Measurements from ENCODE around the gene TIGAR. TPM values are rescaled to one million over a fixed set of nuclear protein-coding genes. Genes with fewer than 3 reads are reported as not detected.

The TIGAR gene
- total RNA-seq, 8 experiments from 2014 or later: 5.1 to 39.4 (median 12.0) TPM

DNA sequence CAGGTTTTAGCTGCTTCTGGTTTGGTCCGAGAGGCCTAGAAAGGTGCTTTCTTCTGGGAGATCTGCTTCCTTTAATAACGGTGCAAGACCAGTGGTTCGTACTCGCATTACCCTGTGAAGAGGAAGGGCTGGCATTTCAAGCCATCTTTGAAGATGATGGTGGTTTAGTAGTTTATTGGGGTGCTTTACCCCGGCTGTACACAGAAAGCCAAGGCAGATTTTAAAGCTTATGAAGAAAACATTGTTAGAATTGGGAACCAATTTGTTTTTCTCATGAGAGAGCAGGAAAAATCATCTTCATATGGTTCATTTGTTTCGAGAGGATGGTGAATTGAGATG, 43.8 kb upstream of the TIGAR start:
- in situ Hi-C loops (cut with MboI; ENCODE audit: low pct_unique_long_range_greater_than_20kb in 2 of 9, low sequenced_read_pairs in 9 of 9, unreplicated experiment in 9 of 9): loop anchor here in 8 of 9 experiments (10.0 to 25.0 kb wide), 3 partner anchors 290 to 392 kb away; no protein-coding TSS in a partner anchor
- Histone ChIP-seq H3K4me1 (replicated peaks in 1 of 2) (peaks cover 33 to 46% of the 10 kb centered on the region in 2 donors), H3K27ac (no peak overlapping the region), H3K4me3 (peak overlapping the region in 3 of 5 donors; percentile 1 to 76 (median 16))
- WGBS, 10 experiments: 8 to 100% (median 37%) methylated on average over 1 to 6 of the region's 6 CpGs; no CpG with 5 or more reads in 2 of the 10 experiments
- no peak for ATAC-seq (replicated peaks in 6 of 8)

DNA sequence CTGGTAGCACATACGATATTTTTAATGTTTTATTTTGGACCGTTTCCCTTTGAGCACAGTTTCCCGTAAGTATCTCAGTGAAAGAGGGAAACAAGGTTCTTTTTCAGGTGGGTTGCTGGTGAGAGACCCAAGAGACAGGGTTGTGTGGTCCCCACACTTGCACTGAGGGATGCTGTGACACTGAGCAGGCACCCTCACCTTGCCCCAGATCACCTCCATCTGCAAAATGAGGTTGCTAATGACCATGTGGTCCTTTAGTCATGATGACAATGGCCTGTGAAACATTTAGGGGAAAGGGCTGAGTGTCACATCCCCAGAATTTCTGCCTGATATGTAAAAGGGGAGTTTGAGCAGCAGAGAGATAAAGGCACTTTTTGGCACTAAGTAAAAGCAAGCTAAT, 43.2 kb upstream of the TIGAR start:
- no peak for ATAC-seq (replicated peaks in 6 of 8)
- H3K27ac ChIP-seq: no peak overlapping the region
- in situ Hi-C loops (cut with MboI; ENCODE audit: low pct_unique_long_range_greater_than_20kb in 2 of 9, low sequenced_read_pairs in 9 of 9, unreplicated experiment in 9 of 9): loop anchor here in 8 of 9 experiments (10.0 to 25.0 kb wide), 3 partner anchors 291 to 393 kb away; no protein-coding TSS in a partner anchor
- H3K4me3 ChIP-seq: no peak overlapping the region
- H3K4me1 ChIP-seq (replicated peaks in 1 of 2): peaks cover 32 to 41% of the 10 kb centered on the region in 2 donors
- 50 to 72% (median 60%) methylated on average over 1 to 3 of the region's 3 CpGs; no CpG with 5 or more reads in 7 of the 10 experiments for WGBS, 10 experiments

DNA sequence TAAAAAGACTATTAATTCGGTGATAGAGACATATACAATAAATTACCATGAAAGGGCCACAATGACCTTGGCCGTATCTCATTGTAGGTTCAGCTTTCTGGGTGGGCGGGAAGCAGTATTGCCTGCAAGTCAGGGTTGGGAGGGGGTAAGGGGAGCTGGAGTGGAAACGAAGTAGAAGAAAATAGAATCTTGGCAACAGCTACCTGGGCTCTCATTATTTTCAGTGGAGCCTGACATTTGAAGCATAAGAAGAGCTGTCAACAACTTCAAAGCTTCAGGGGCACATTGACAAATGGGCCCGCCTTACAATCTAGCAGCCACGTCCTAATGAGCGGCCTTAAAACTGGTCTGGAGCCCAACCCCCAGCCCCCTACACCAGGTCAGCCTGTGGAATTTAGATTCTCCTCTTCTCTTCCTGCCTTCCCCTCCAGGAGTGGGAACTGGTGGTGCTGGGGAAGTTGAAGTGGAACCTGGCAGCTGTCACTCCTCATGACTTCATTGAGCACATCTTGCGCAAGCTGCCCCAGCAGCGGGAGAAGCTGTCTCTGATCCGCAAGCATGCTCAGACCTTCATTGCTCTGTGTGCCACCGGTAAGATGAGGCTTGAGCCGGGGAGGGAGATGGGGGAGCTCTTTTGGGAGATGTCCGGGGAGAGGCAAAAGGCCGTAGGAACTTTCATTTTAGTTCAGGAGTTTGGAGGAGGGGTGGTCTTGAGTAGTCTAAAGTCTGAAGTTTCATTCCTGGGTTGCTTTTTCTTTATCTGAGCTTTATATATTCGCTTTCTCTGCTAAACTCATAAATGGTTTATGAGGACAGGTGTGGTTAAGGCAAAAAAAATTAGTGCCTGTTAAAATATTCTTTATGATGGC, 42.5 kb upstream of the TIGAR start:
- Histone ChIP-seq H3K4me3 (no peak overlapping the region), H3K4me1 (replicated peaks in 1 of 2) (peaks cover 32 to 37% of the 10 kb centered on the region in 2 donors), H3K27ac (no peak overlapping the region)
- in situ Hi-C loops (cut with MboI; ENCODE audit: low pct_unique_long_range_greater_than_20kb in 2 of 9, low sequenced_read_pairs in 9 of 9, unreplicated experiment in 9 of 9): loop anchor here in 8 of 9 experiments (10.0 to 25.0 kb wide), 3 partner anchors 291 to 394 kb away; no protein-coding TSS in a partner anchor
- 3 to 94% (median 32%) methylated on average over 2 to 8 of the region's 15 CpGs; no CpG with 5 or more reads in 2 of the 10 experiments for WGBS, 10 experiments
- ATAC-seq (replicated peaks in 6 of 8): no peak

DNA sequence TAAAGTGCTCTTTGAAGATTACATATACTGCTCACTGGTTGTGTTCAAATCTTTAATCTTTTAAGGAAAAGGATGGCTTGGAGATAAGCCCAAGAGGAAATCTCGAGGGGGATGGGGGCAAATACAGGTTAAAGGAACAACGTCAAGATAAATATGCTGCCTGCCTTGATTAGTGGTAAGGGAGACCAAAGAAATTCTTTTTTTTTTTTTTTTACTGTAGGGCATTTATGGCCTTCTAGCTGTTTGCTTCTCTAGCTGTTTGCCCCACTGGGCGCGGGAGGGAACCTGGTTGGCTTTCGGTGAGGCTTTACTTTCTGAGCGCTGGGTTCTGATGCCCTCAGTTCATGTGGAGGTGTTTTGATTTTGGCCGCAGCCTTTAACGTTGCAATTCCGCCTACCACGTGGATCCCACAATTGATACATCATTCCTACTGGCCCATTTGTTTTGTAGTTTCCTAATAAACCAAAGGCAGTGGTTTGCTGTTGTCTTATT, 41.8 kb upstream of the TIGAR start:
- in situ Hi-C loops (cut with MboI; ENCODE audit: low pct_unique_long_range_greater_than_20kb in 2 of 9, low sequenced_read_pairs in 9 of 9, unreplicated experiment in 9 of 9): loop anchor here in 8 of 9 experiments (10.0 to 25.0 kb wide), 3 partner anchors 292 to 394 kb away; no protein-coding TSS in a partner anchor
- Histone ChIP-seq H3K4me3 (no peak overlapping the region), H3K4me1 (replicated peaks in 1 of 2) (peaks cover 32 to 37% of the 10 kb centered on the region in 2 donors), H3K27ac (no peak overlapping the region)
- ATAC-seq (replicated peaks in 6 of 8): no peak
- 40 to 86% (median 73%) methylated on average over 1 to 10 of the region's 10 CpGs for WGBS, 10 experiments

DNA sequence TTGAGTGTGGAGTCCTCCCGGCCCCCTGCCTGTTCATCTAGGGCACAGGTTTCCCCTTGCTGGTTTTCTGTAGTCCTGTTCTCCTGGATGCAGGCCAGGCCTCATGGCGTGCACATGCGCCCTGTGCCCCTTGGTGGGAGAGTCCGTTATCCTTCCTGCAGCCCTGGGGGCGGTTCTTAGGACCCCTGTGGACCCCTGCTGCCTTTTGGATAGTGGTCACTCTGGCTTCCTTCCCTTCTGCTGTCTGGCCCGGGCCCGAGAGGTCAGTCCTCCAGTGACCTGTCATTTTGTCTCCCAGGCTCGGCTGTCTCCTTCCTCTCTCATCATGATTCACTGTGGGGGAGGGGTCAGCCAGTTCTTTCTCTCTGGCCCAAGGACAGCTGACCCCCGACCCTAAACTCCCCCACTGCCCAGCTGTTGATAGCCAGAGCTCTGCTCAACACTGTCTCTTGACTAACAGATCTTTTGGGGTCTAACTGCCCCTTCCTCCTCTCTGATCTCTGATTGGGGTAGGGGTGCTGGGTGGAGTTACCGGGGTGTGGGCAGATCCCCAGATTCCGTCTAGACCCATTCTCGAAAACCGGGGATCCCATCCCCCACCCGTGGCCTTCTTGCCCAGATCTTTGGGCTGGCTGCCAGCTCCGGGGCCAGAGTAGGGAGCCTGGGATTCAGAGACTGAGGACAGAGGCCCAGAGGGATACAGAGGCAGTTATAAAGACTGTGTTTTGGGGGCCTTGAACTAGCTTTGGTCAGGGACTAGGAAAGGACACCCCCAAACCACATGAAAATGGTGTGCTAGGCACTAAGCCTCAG, 40.5 kb upstream of the TIGAR start:
- in situ Hi-C loops (cut with MboI; ENCODE audit: low pct_unique_long_range_greater_than_20kb in 2 of 9, low sequenced_read_pairs in 9 of 9, unreplicated experiment in 9 of 9): loop anchor here in 7 of 9 experiments (25.0 kb wide), 2 partner anchors 293 to 393 kb away; no protein-coding TSS in a partner anchor
- H3K4me3 ChIP-seq: no peak overlapping the region
- no peak overlapping the region for H3K27ac ChIP-seq
- WGBS, 10 experiments: 0 to 74% (median 28%) methylated on average over 1 to 6 of the region's 15 CpGs; no CpG with 5 or more reads in 2 of the 10 experiments
- H3K4me1 ChIP-seq (replicated peaks in 1 of 2): peaks cover 32 to 37% of the 10 kb centered on the region in 2 donors
- ATAC-seq (replicated peaks in 6 of 8): no peak

DNA sequence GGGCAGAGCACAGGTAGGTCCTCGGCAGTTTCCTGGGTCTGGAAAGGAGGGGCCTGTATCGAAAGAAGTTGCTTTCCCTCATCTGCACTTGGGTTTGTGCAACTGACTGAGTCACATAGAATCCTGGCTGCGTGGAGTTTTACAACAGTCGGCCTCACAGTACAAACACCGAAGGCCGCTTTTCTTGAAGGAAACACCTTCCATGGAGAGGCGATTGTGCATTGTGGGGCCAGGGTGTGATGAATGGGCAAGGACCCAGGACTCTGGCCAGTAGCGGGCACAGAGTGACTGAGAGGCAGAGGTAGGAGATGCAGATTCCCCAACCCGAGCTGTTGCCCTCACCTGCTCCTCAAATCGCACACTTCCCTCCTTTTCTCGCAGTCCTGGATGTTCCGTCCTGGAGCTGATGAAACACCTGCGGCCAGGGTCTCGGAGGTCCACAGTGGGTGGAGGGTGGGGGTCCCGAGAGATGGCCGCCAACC, 39.8 kb upstream of the TIGAR start:
- H3K4me3 ChIP-seq: no peak overlapping the region
- ATAC-seq (replicated peaks in 6 of 8): no peak
- H3K4me1 ChIP-seq (replicated peaks in 1 of 2): peaks cover 26 to 37% of the 10 kb centered on the region in 2 donors
- no peak overlapping the region for H3K27ac ChIP-seq
- in situ Hi-C loops (cut with MboI; ENCODE audit: low pct_unique_long_range_greater_than_20kb in 2 of 9, low sequenced_read_pairs in 9 of 9, unreplicated experiment in 9 of 9): loop anchor here in 7 of 9 experiments (25.0 kb wide), 2 partner anchors 294 to 394 kb away; no protein-coding TSS in a partner anchor
- WGBS, 10 experiments: 56 to 97% (median 91%) methylated on average over 3 to 11 of the region's 16 CpGs; no CpG with 5 or more reads in 6 of the 10 experiments

DNA sequence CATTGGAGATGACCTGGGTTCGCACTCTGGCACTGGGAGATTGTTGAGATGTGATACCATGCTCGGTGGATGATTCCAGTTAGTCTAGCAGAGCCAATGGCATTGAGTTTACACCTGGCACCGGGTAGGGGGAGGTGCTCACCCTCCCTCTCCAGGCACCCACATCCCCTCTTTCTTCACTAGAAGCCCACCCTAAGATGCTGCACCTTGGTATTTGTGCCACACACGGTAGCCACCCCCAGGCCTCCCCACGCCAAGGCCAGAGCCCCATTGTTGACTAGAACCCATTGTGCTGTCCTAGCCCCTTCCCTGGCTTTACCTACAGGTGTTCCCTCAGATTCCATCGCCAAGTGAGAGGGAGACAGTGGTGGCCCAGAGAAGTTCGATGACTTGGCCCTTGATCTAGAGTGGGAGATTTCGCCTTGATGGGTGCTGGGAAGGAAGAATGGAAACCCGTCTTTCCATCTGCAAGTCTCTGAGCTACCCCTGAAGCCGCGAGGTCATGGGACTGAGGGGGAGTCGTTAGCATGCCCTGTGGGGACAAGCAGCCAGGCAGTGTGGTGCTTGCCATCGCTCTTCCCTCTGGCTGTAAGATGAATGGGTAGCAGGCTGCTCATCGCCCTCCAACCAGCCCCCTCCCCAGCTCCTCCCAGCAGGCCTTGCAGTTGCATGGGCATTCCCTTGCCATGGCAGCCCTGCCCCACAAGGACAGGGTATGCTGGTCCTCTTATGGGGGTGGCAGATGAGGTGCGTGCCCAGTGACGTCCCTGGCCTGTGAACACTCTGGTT, 38.7 kb upstream of the TIGAR start:
- no peak overlapping the region for H3K27ac ChIP-seq
- 20 to 100% (median 75%) methylated on average over 2 to 5 of the region's 16 CpGs; no CpG with 5 or more reads in 4 of the 10 experiments for WGBS, 10 experiments
- in situ Hi-C loops (cut with MboI; ENCODE audit: low pct_unique_long_range_greater_than_20kb in 2 of 9, low sequenced_read_pairs in 9 of 9, unreplicated experiment in 9 of 9): loop anchor here in 7 of 9 experiments (25.0 kb wide), 2 partner anchors 295 to 395 kb away; no protein-coding TSS in a partner anchor
- peaks cover 24 to 27% of the 10 kb centered on the region in 2 donors for H3K4me1 ChIP-seq (replicated peaks in 1 of 2)
- peak in 1 of 8 experiments; percentile 7 for ATAC-seq (replicated peaks in 6 of 8)
- no peak overlapping the region for H3K4me3 ChIP-seq

DNA sequence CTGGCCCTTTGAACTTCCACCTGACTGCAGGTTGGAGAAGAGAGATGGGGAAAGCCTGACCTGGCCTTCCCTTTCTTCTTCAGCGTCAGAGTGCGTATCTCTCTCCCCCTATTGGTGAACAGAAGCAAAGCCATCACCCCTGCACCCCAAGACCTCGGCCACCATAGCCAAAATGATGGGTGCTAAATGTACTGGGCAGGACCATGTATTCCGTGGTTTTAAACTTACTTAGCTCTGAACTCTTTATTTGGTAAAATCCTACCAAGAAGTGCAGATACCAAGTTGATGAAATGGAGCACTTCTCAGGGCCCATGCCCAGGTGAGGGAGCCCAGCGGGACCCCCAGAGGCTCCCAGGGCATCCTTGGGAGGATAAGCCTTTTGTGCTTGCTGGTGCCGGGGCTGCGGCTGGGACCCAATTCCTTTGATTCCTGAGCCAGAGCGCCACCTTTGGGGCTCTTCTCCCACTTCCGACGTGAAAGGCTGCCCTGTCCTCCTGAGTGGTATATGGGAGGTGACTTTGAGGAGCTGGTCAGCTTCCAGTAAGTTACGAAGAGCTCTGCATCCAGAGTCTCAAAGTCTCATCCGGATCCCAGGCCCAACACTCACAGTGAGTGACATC, 38.0 kb upstream of the TIGAR start:
- ATAC-seq (replicated peaks in 6 of 8): no peak
- in situ Hi-C loops (cut with MboI; ENCODE audit: low pct_unique_long_range_greater_than_20kb in 2 of 9, low sequenced_read_pairs in 9 of 9, unreplicated experiment in 9 of 9): loop anchor here in 7 of 9 experiments (25.0 kb wide), 2 partner anchors 296 to 396 kb away; no protein-coding TSS in a partner anchor
- Histone ChIP-seq H3K4me3 (no peak overlapping the region), H3K4me1 (replicated peaks in 1 of 2) (peaks cover 20 to 27% of the 10 kb centered on the region in 2 donors), H3K27ac (no peak overlapping the region)
- 27 to 96% (median 90%) methylated on average over 2 to 5 of the region's 12 CpGs; no CpG with 5 or more reads in 3 of the 10 experiments for WGBS, 10 experiments

DNA sequence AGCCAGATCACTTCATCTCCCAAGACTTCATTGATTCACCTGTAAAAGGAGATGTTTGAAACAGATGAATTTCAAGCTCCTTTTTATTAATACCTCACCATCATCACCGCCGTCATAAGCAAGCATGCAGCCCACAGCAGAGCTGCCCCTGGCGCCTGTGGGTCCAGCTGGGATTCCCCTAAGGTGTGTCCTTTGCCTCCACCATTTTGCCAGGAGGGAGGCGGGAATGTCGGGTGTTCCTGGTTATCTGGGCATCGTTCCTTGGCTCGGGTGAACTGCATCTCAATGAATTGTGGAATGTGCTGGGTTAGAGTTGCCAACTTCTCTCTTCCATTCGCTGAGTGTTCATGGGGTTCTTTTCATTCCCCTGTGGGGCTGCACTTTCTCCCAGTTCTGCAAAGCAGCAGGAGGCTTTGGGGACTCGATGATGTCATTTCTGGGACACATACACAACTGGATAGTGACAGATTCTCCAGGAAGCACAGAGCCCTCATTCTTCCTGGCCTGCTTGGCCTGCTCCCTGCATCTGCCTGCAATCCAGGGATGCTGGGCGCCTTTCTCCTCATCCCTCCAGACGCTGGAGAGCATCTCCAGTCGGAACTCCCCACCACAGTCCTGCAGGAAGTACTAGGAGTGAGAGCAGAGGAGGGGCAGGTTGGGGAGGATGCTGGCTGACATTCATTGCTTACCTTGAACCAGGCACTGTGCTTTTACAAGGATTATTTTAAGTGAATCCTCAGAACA, 37.3 kb upstream of the TIGAR start:
- peak in 1 of 8 experiments; percentile 21 for ATAC-seq (replicated peaks in 6 of 8)
- Histone ChIP-seq H3K4me1 (replicated peaks in 1 of 2) (peaks cover 18 to 29% of the 10 kb centered on the region in 2 donors), H3K4me3 (no peak overlapping the region), H3K27ac (no peak overlapping the region)
- in situ Hi-C loops (cut with MboI; ENCODE audit: low pct_unique_long_range_greater_than_20kb in 2 of 9, low sequenced_read_pairs in 9 of 9, unreplicated experiment in 9 of 9): loop anchor here in 7 of 9 experiments (25.0 kb wide), 2 partner anchors 296 to 396 kb away; no protein-coding TSS in a partner anchor
- 41 to 100% (median 82%) methylated on average over 1 to 11 of the region's 12 CpGs; no CpG with 5 or more reads in 2 of the 10 experiments for WGBS, 10 experiments

DNA sequence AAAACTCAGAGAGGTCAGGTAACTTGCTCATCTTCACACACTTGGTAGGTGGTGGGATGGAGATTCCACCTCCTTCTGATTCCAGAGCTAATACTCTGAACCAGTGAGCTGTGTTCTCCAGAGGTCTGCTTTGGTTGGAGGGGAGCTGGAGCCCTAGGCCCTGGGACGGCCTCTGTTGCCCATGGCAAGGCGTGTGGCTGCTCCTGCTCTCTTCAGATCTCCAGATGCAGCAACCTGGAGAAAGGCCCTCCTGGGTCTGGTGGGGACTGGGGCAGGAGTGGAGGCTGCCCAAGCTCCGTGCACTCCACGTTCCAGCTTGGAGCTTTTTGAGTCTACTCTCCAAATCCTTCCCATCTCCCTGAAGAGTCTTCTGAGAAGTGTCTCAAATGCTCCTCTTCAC, 36.7 kb upstream of the TIGAR start:
- Histone ChIP-seq H3K4me1 (replicated peaks in 1 of 2) (peaks cover 22 to 32% of the 10 kb centered on the region in 2 donors), H3K4me3 (no peak overlapping the region), H3K27ac (no peak overlapping the region)
- in situ Hi-C loops (cut with MboI; ENCODE audit: low pct_unique_long_range_greater_than_20kb in 2 of 9, low sequenced_read_pairs in 9 of 9, unreplicated experiment in 9 of 9): loop anchor here in 7 of 9 experiments (25.0 kb wide), 2 partner anchors 297 to 397 kb away; no protein-coding TSS in a partner anchor
- WGBS, 10 experiments: 0 to 94% (median 66%) methylated on average over 1 to 4 of the region's 4 CpGs; no CpG with 5 or more reads in 4 of the 10 experiments
- no peak for ATAC-seq (replicated peaks in 6 of 8)

All from motor neuron (in vitro differentiated cells).